Panc1 (cell line): ENCODE measurements around the gene PARD3. TPM values are rescaled to one million over a fixed set of nuclear protein-coding genes. Genes with fewer than 3 reads are reported as not detected.

Source experiments
- ATAC-seq: fragments of 200-7000 bp; cut with Tn5 transposase; 2 replicates; pipeline ENCODE4 v1.9.1; 2020; ENCODE audit warnings: mild to moderate bottlenecking, moderate library complexity
- BruUV-seq: library from RNA; stranded (reverse); fragments of 400-500 nt; replicated peaks from 2 replicates; lab custom pipeline; 2021; lab: Mats Ljungman, UMichigan
- CTCF ChIA-PET: fragments of 300-600 bp; sonication (Branson Sonifier 250); formaldehyde crosslinking; loops from one replicate; lab custom pipeline; 2022; ENCODE audit warnings: antibody characterized with exemption; lab: Charles Lee
- POLR2A ChIA-PET: fragments of 300-600 bp; sonication (Branson Sonifier 250); formaldehyde crosslinking; loops from one replicate; lab custom pipeline; 2022; ENCODE audit warnings: antibody characterized with exemption; lab: Charles Lee
- DNase-seq: peaks from one replicate; pipeline ENCODE4 v3.0.0-alpha.2; 2010; ENCODE audit warnings: low read depth, low spot score
- H3K27ac ChIP-seq: 2 replicates; pipeline ENCODE4 v1.5.1; 2011; ENCODE audit warnings: mild to moderate bottlenecking, low read length, inconsistent platforms
- H3K27me3 ChIP-seq: fragments of 200-500 bp; sonication (Bioruptor generic); 2 replicates; pipeline ENCODE4 v1.6.0; 2014; ENCODE audit warnings: low read length, inconsistent platforms; ENCODE audit not compliant: control insufficient read depth, insufficient read depth
- H3K36me3 ChIP-seq: fragments of 200-500 bp; sonication (Bioruptor generic); 2 replicates; pipeline ENCODE4 v1.5.1; 2014; ENCODE audit warnings: inconsistent platforms, mild to moderate bottlenecking, low read length, moderate library complexity; ENCODE audit not compliant: control insufficient read depth, insufficient read depth
- H3K4me1 ChIP-seq: 2 replicates; pipeline ENCODE4 v1.5.1; 2011; ENCODE audit warnings: inconsistent platforms, mild to moderate bottlenecking, low read length, moderate library complexity; ENCODE audit not compliant: control insufficient read depth, insufficient read depth
- H3K4me3 ChIP-seq, 2 experiments: 2 replicates each; pipeline ENCODE4 v1.5.1; 2011 to 2012; ENCODE audit warnings: low read depth in 2 of 2, low read length in 2 of 2, mild to moderate bottlenecking in 2 of 2, inconsistent platforms in 1 of 2, moderate library complexity in 1 of 2
- H3K9me3 ChIP-seq: fragments of 200-500 bp; sonication (Bioruptor generic); 2 replicates; pipeline ENCODE4 v1.5.1; 2014; ENCODE audit warnings: low read depth, mild to moderate bottlenecking, inconsistent platforms, low read length, moderate library complexity; ENCODE audit not compliant: control insufficient read depth, insufficient read depth
- POLR2AphosphoS5 ChIP-seq: IDR thresholded peaks from 2 replicates; pipeline ENCODE4 v1.6.1; 2012; ENCODE audit warnings: mild to moderate bottlenecking, low read depth, low read length, moderate library complexity
- SIN3A ChIP-seq: IDR thresholded peaks from 2 replicates; pipeline ENCODE4 v1.6.1; 2012; ENCODE audit warnings: low read depth, mild to moderate bottlenecking, low read length, moderate library complexity, borderline replicate concordance; ENCODE audit not compliant: insufficient read depth
- TCF7L2 ChIP-seq: IDR thresholded peaks from 2 replicates; pipeline ENCODE4 v1.6.1; 2011; ENCODE audit warnings: mild to moderate bottlenecking, low read depth, low read length, inconsistent platforms
- in situ Hi-C: cut with HindIII; loops from 2 replicates; pipeline ENCODE4 v1.10.0; 2016; ENCODE audit warnings: low sequenced_read_pairs, low pct_unique_long_range_greater_than_20kb
- intact Hi-C: fragments of 100-400 bp; cut with micrococcal nuclease; formaldehyde crosslinking; loops from one replicate; pipeline ENCODE4 v1.10.0; 2022; ENCODE audit not compliant: unreplicated experiment
- total RNA-seq: library from RNA; stranded (reverse); gene quantifications from one replicate; pipeline ENCODE4 v1.2.1, GENCODE V29; 2021; ENCODE audit not compliant: unreplicated experiment
- TF ChIP-seq, protein P1 (sequence below), 2 experiments: IDR thresholded peaks; 2 replicates each; pipeline ENCODE4 v1.6.1; 2011 to 2012; ENCODE audit warnings: low read depth in 2 of 2, control low read depth in 1 of 2, low read length in 1 of 2, mild to moderate bottlenecking in 1 of 2, moderate library complexity in 1 of 2; ENCODE audit not compliant: insufficient read depth in 1 of 2
- TF ChIP-seq, protein P2 (sequence below): fragments of 450-650 bp; IDR thresholded peaks from 2 replicates; pipeline ENCODE4 v1.5.1; 2017; ENCODE audit warnings: mild to moderate bottlenecking

PARD3 gene
- total RNA-seq, 1 experiment from 2014 or later, result 29.8 TPM

DNA sequence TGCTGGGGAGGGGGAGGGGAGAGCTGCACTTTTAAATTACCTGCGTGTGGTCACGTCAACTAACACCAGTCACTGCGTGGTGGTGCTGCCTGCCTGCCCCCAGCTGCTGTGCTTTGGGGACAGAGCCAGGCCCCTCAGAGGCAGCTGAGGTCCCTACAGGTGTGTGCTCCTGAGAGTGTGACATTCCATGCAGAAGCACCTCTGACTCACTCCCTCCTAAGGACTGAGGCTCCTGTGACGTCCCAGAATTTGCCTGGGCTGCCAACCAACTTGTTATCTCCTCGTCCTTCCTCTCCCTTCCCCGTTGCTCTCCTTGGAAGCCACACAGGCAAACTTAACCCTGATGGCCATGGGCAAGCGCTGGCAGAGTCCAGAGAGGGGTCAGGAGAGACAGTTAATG, 563.0 kb downstream of the PARD3 start:
- Histone ChIP-seq H3K4me1 (no peaks in the 10 kb centered on the region), H3K27ac (no peak overlapping the region), H3K4me3 (no peak overlapping the region), H3K36me3 (no peaks in the 10 kb centered on the region), H3K27me3 (no peaks in the 10 kb centered on the region), H3K9me3 (no peaks in the 10 kb centered on the region)
- BruUV-seq, result no TSS peak
- DNase-seq (no peak), ATAC-seq (no peak)
- in situ Hi-C loops (no loop called here), intact Hi-C loops (no loop called here)
- ChIA-PET CTCF (no interaction called here), POLR2A (no interaction called here)
- TF ChIP-seq TCF7L2 (no peak), SIN3A (no peak), POLR2AphosphoS5 (no peak)
- TF ChIP-seq, protein P1, sequence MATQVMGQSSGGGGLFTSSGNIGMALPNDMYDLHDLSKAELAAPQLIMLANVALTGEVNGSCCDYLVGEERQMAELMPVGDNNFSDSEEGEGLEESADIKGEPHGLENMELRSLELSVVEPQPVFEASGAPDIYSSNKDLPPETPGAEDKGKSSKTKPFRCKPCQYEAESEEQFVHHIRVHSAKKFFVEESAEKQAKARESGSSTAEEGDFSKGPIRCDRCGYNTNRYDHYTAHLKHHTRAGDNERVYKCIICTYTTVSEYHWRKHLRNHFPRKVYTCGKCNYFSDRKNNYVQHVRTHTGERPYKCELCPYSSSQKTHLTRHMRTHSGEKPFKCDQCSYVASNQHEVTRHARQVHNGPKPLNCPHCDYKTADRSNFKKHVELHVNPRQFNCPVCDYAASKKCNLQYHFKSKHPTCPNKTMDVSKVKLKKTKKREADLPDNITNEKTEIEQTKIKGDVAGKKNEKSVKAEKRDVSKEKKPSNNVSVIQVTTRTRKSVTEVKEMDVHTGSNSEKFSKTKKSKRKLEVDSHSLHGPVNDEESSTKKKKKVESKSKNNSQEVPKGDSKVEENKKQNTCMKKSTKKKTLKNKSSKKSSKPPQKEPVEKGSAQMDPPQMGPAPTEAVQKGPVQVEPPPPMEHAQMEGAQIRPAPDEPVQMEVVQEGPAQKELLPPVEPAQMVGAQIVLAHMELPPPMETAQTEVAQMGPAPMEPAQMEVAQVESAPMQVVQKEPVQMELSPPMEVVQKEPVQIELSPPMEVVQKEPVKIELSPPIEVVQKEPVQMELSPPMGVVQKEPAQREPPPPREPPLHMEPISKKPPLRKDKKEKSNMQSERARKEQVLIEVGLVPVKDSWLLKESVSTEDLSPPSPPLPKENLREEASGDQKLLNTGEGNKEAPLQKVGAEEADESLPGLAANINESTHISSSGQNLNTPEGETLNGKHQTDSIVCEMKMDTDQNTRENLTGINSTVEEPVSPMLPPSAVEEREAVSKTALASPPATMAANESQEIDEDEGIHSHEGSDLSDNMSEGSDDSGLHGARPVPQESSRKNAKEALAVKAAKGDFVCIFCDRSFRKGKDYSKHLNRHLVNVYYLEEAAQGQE (IDR thresholded peaks at IDR 0.05; ENCODE audit: insufficient read depth in 1 of 2, low read depth in 2 of 2, low read length in 1 of 2), result no peak
- TF ChIP-seq, protein P2, sequence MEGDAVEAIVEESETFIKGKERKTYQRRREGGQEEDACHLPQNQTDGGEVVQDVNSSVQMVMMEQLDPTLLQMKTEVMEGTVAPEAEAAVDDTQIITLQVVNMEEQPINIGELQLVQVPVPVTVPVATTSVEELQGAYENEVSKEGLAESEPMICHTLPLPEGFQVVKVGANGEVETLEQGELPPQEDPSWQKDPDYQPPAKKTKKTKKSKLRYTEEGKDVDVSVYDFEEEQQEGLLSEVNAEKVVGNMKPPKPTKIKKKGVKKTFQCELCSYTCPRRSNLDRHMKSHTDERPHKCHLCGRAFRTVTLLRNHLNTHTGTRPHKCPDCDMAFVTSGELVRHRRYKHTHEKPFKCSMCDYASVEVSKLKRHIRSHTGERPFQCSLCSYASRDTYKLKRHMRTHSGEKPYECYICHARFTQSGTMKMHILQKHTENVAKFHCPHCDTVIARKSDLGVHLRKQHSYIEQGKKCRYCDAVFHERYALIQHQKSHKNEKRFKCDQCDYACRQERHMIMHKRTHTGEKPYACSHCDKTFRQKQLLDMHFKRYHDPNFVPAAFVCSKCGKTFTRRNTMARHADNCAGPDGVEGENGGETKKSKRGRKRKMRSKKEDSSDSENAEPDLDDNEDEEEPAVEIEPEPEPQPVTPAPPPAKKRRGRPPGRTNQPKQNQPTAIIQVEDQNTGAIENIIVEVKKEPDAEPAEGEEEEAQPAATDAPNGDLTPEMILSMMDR, result no peak

DNA sequence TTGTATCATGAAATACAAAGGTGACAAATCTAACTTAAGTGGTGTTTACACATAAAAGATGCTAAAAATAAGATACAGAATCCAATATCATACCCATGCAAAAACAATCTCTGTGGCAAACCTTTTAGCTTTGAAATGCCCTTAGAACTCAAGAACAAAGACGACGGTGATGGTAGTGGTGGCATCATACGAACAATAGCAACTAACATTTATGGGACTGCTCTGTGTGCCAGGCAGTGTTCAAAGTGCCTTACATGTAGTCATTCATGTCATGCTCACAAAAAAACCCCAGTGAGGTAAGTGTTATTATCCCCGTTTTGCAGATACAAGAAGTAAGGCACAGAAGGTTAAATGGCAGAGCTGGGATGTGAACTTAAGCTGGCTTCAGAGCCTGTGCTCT, 563.9 kb downstream of the PARD3 start:
- in situ Hi-C loops, result no loop called here
- POLR2A ChIA-PET, result interaction anchor here (0.6 kb wide), 1 partner anchor 931 kb away, joined by 10 read pairs; no protein-coding TSS in a partner anchor

More for the DNA sequence above, 563.9 kb downstream of the PARD3 start:
- BruUV-seq, result no TSS peak
- no peaks in the 10 kb centered on the region for H3K4me1 ChIP-seq
- TF ChIP-seq SIN3A (no peak), TCF7L2 (no peak)
- TF ChIP-seq, protein P1 (IDR thresholded peaks at IDR 0.05; ENCODE audit: insufficient read depth in 1 of 2, low read depth in 2 of 2, low read length in 1 of 2), result no peak
- no peaks in the 10 kb centered on the region for H3K36me3 ChIP-seq
- CTCF ChIA-PET, result no interaction called here
- no peaks in the 10 kb centered on the region for H3K9me3 ChIP-seq
- no peak overlapping the region for H3K4me3 ChIP-seq
- intact Hi-C loops, result no loop called here
- DNase-seq (no peak), ATAC-seq (no peak)
- no peaks in the 10 kb centered on the region for H3K27me3 ChIP-seq
- no peak overlapping the region for H3K27ac ChIP-seq
